Vagina (tissue), 2 donors: ENCODE results near the gene ASS1.

Experiments used
- CTCF ChIP-seq, 3 experiments: fragments of 450-650 bp in 2 of 3; fragments of 200-600 bp in 1 of 3; sonication (generic) in 1 of 3; IDR thresholded peaks; one replicate each; pipeline ENCODE4 v1.5.1; 2017 to 2019; ENCODE audit warnings: antibody characterized with exemption in 3 of 3, mild to moderate bottlenecking in 2 of 3, moderate library complexity in 2 of 3
- POLR2A ChIP-seq, 2 donors: fragments of 450-650 bp; IDR thresholded peaks; one replicate each; pipeline ENCODE4 v1.6.1; 2017; ENCODE audit warnings: antibody characterized with exemption in 2 of 2, mild to moderate bottlenecking in 2 of 2, moderate library complexity in 2 of 2

GRCh38 chr9:130522233-130522808, 77.6 kb downstream of the ASS1 start:
- TF ChIP-seq POLR2A (IDR thresholded peaks at IDR 0.05) (no peak), CTCF (IDR thresholded peaks at IDR 0.05) (no peak)
